GM12878 (cell line): ENCODE data around the gene SLA2. TPM values are rescaled to one million over a fixed set of nuclear protein-coding genes. Genes with fewer than 3 reads are reported as not detected.

ENCODE experiments used
- ATAC-seq: fragments of 200-7000 bp; cut with Tn5 transposase; 3 replicates; pipeline ENCODE4 v1.9.1; 2020; ENCODE audit warnings: mild to moderate bottlenecking, moderate library complexity
- BruUV-seq: library from RNA; stranded (reverse); fragments of 400-500 nt; replicated peaks from 2 replicates; lab custom pipeline; 2021; lab: Mats Ljungman, UMichigan
- CTCF ChIA-PET: fragments of 300-600 bp; sonication (Branson Sonifier 250); formaldehyde crosslinking; extraction: SDS; loops from one replicate; lab custom pipeline; 2021; ENCODE audit warnings: inconsistent platforms; lab: Yijun Ruan, JAX
- POLR2A ChIA-PET: fragments of 350-600 bp; formaldehyde crosslinking; extraction: SDS; loops from one replicate; lab custom pipeline; 2021; ENCODE audit warnings: inconsistent platforms; lab: Charles Lee
- RAD21 ChIA-PET: fragments of 300-600 bp; sonication (Branson Sonifier 250); formaldehyde crosslinking; loops from one replicate; lab custom pipeline; 2023; ENCODE audit warnings: antibody characterized with exemption; ENCODE audit not compliant: unreplicated experiment; lab: Charles Lee
- SMC1A ChIA-PET: fragments of 300-600 bp; sonication (Branson Sonifier 250); formaldehyde crosslinking; loops from one replicate; lab custom pipeline; 2023; ENCODE audit not compliant: unreplicated experiment, uncharacterized antibody; lab: Charles Lee
- DNase-seq: peaks from one replicate; pipeline ENCODE4 v3.0.0-alpha.2; 2011; ENCODE audit warnings: low read depth, low spot score
- FAIRE-seq: peaks from 3 replicates; lab custom pipeline; 2011; peaks lifted over from hg19 to GRCh38; lab: Jason Lieb, UNC
- H2AFZ ChIP-seq: 2 replicates; pipeline ENCODE4 v1.6.0; 2011; ENCODE audit warnings: low read depth, low read length, control low read depth; ENCODE audit not compliant: control insufficient read depth
- H3K27ac ChIP-seq: 2 replicates; pipeline ENCODE4 v1.5.1; 2011; ENCODE audit warnings: control low read depth; ENCODE audit not compliant: control insufficient read depth, insufficient read depth
- H3K27me3 ChIP-seq, 2 experiments: replicated peaks in 1 of 2; 2 replicates each; pipeline versions ENCODE4 v1.6.0 to v1.6.1; 2011; ENCODE audit warnings: low read length in 1 of 2; ENCODE audit not compliant: control insufficient read depth in 2 of 2, insufficient read depth in 2 of 2
- H3K36me3 ChIP-seq, 2 experiments: 2 replicates each; pipeline ENCODE4 v1.5.1; 2011; ENCODE audit warnings: low read length in 1 of 2; ENCODE audit not compliant: control insufficient read depth in 2 of 2, insufficient read depth in 2 of 2
- H3K4me1 ChIP-seq: 2 replicates; pipeline ENCODE4 v1.6.1; 2011; ENCODE audit warnings: mild to moderate bottlenecking, low read length, moderate library complexity, mixed read lengths; ENCODE audit not compliant: control insufficient read depth, insufficient read depth
- H3K4me2 ChIP-seq: 2 replicates; pipeline ENCODE4 v1.6.0; 2011; ENCODE audit warnings: control low read depth; ENCODE audit not compliant: control insufficient read depth, insufficient read depth
- H3K4me3 ChIP-seq: fragments of 200-600 bp; sonication (generic); 2 replicates; pipeline ENCODE4 v1.5.1; 2016
- H3K79me2 ChIP-seq: 2 replicates; pipeline ENCODE4 v1.6.0; 2011; ENCODE audit warnings: low read length; ENCODE audit not compliant: control insufficient read depth, insufficient read depth
- H3K9ac ChIP-seq: 2 replicates; pipeline ENCODE4 v1.8.0; 2011; ENCODE audit warnings: low read length, control low read depth, mixed read lengths; ENCODE audit not compliant: control insufficient read depth, insufficient read depth
- H3K9me3 ChIP-seq: replicated peaks from 3 replicates; pipeline ENCODE4 v1.5.1; 2011; ENCODE audit warnings: mild to moderate bottlenecking, low read length; ENCODE audit not compliant: control insufficient read depth, insufficient read depth
- H4K20me1 ChIP-seq: 2 replicates; pipeline ENCODE4 v1.6.0; 2011; ENCODE audit not compliant: control insufficient read depth, insufficient read depth
- ATF7 ChIP-seq: fragments of 450-650 bp; IDR thresholded peaks from 2 replicates; pipeline ENCODE4 v1.6.1; 2016; ENCODE audit warnings: low read depth, mild to moderate bottlenecking
- BCL11A ChIP-seq: IDR thresholded peaks from 2 replicates; pipeline ENCODE4 v1.6.1; 2011; ENCODE audit warnings: low read depth, low read length
- EED ChIP-seq: sonication (generic); IDR thresholded peaks from 2 replicates; pipeline ENCODE4 v1.6.1; 2016; ENCODE audit warnings: antibody characterized with exemption, low read depth
- FOXM1 ChIP-seq: IDR thresholded peaks from 2 replicates; pipeline ENCODE4 v1.6.1; 2012; ENCODE audit warnings: low read depth, mild to moderate bottlenecking, inconsistent platforms, low read length, moderate library complexity
- MXI1 ChIP-seq: fragments of 150-350 bp; IDR thresholded peaks from 2 replicates; pipeline ENCODE4 v1.6.1; 2011; ENCODE audit warnings: low read depth, mild to moderate bottlenecking, inconsistent platforms, low read length, improper control_type of control experiment
- NR2F1 ChIP-seq: fragments of 450-650 bp; conservative IDR thresholded peaks from 2 replicates; pipeline ENCODE4 v1.6.1; 2017; ENCODE audit warnings: mild to moderate bottlenecking
- PAX8 ChIP-seq: fragments of 450-650 bp; IDR thresholded peaks from 2 replicates; pipeline ENCODE4 v1.6.1; 2017; ENCODE audit warnings: mild to moderate bottlenecking, moderate library complexity
- POLR2A ChIP-seq: IDR thresholded peaks from 2 replicates; pipeline ENCODE4 v1.6.1; 2011; ENCODE audit warnings: low read depth, mild to moderate bottlenecking, low read length
- POLR2AphosphoS5 ChIP-seq: IDR thresholded peaks from 2 replicates; pipeline ENCODE4 v1.6.1; 2011; ENCODE audit warnings: mild to moderate bottlenecking, low read length, inconsistent platforms
- RAD51 ChIP-seq: fragments of 450-650 bp; IDR thresholded peaks from 2 replicates; pipeline ENCODE4 v1.6.1; 2016; ENCODE audit warnings: moderate library complexity, mild to moderate bottlenecking, inconsistent platforms
- RCOR1 ChIP-seq: conservative IDR thresholded peaks from 2 replicates; pipeline ENCODE4 v1.6.1; 2012; ENCODE audit warnings: low read depth, low read length, improper control_type of control experiment
- SP1 ChIP-seq: IDR thresholded peaks from one replicate; pipeline ENCODE4 v1.6.1; 2011; ENCODE audit warnings: low read depth, low read length
- SUPT20H ChIP-seq: IDR thresholded peaks from 2 replicates; pipeline ENCODE4 v1.6.1; 2011; ENCODE audit warnings: low read depth, mild to moderate bottlenecking, low read length, moderate library complexity, borderline replicate concordance; ENCODE audit not compliant: control insufficient read depth
- YY1 ChIP-seq: IDR thresholded peaks from 2 replicates; pipeline ENCODE4 v1.6.1; 2011; ENCODE audit warnings: low read depth, mild to moderate bottlenecking, low read length
- WGBS: methylation state at CpG from one replicate; pipeline ENCODE4 v1.1.6; 2016; ENCODE audit warnings: low lambda C conversion rate; ENCODE audit not compliant: insufficient replicate concordance, insufficient coverage; ENCODE audit errors: missing lambda C conversion rate; 5-methylcytosine and 5-hydroxymethylcytosine counted together
- in situ Hi-C: fragments of 300-500 bp; cut with MboI; formaldehyde crosslinking; loops from 9 replicates; pipeline ENCODE4 v1.14.3; 2018; ENCODE audit warnings: mixed read lengths
- intact Hi-C: fragments of 100-400 bp; cut with micrococcal nuclease; formaldehyde crosslinking; loops from one replicate; pipeline ENCODE4 v1.14.2; 2022; ENCODE audit not compliant: unreplicated experiment
- polyA plus RNA-seq, 11 experiments: library from polyadenylated mRNA; depleted of rRNA in 4 of 11; unstranded in 6 of 11; stranded (reverse) in 5 of 11; fragments of >200 nt; fragmentation: Nextera tagmentation in 4 of 11; fragmentation: Illumina TruSeq in 1 of 11; extraction: Ambion mirVana in 4 of 11; extraction: Trizol in 1 of 11; gene quantifications; 1 replicate in 1 of 11; 2 replicates in 10 of 11; pipeline versions ENCODE4 v1.2.1 to v1.2.3, GENCODE V29; 2011 to 2016; ENCODE audit warnings: inconsistent platforms in 2 of 11, missing spikeins in 2 of 11, low read depth in 1 of 11
- total RNA-seq, 4 experiments: library from RNA; depleted of rRNA in 3 of 4; stranded (reverse); fragments of >200 nt in 3 of 4; fragmentation: Illumina TruSeq in 1 of 4; extraction: Trizol in 1 of 4; gene quantifications; 2 replicates each; pipeline versions ENCODE4 v1.2.1 to v1.2.3, GENCODE V29; 2013 to 2021
- TF ChIP-seq, protein P1 (sequence below): fragments of 450-650 bp; IDR thresholded peaks from 2 replicates; pipeline ENCODE4 v1.6.1; 2017; ENCODE audit warnings: borderline replicate concordance
- TF ChIP-seq, protein P2 (sequence below): fragments of 450-650 bp; IDR thresholded peaks from 2 replicates; pipeline ENCODE4 v1.6.1; 2016; ENCODE audit warnings: mild to moderate bottlenecking
- TF ChIP-seq, protein P3 (sequence below): fragments of 450-650 bp; IDR thresholded peaks from 2 replicates; pipeline ENCODE4 v1.6.1; 2016; ENCODE audit warnings: mild to moderate bottlenecking

Gene SLA2
- total and polyA plus RNA-seq, 10 of the 15 experiments (the other 5 are each of a cell fraction or from before 2014, with no cell fraction given) = 0.29 to 3.3 (median 1.4) TPM

DNA sequence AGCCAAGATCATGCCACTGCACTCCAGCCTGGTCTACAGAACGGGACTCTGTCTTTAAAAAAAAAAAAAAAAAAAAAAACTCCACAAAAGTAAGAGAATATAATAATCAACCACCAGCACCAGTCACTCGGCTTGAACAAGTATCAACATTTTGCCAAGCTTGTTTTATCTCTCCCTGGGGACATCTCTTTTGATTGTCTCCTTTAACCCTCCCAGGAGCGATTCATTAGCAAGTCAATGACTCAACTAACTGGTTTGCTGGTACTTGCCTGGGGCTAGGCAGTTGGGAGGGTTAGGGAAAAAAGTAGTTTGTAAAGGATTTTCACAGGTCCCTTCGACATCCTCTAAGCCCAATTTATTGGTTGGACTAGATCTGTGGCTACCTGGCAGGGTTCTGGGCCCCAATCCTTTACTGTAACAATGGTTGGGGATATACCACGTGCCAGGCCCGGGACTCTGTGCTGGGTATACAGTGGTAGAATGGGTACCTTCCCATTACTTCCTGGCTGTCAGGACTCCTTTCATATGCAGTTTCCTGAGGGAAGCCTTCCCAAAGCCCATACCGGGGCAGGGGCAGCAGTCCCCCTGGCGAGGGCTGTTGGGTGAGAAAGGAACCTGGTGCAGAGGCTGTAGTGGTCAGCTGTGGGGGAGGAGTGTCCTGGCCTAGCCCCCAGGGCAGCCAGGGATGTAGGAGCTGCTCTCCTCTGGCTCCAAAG lies 60.4 kb downstream of the SLA2 start (continued):
- TF ChIP-seq, protein P1, sequence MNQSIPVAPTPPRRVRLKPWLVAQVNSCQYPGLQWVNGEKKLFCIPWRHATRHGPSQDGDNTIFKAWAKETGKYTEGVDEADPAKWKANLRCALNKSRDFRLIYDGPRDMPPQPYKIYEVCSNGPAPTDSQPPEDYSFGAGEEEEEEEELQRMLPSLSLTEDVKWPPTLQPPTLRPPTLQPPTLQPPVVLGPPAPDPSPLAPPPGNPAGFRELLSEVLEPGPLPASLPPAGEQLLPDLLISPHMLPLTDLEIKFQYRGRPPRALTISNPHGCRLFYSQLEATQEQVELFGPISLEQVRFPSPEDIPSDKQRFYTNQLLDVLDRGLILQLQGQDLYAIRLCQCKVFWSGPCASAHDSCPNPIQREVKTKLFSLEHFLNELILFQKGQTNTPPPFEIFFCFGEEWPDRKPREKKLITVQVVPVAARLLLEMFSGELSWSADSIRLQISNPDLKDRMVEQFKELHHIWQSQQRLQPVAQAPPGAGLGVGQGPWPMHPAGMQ = no peak
- TF ChIP-seq SUPT20H (no peak), NR2F1 (no peak), EED (no peak), MXI1 (no peak), PAX8 (no peak)
- TF ChIP-seq, protein P2, sequence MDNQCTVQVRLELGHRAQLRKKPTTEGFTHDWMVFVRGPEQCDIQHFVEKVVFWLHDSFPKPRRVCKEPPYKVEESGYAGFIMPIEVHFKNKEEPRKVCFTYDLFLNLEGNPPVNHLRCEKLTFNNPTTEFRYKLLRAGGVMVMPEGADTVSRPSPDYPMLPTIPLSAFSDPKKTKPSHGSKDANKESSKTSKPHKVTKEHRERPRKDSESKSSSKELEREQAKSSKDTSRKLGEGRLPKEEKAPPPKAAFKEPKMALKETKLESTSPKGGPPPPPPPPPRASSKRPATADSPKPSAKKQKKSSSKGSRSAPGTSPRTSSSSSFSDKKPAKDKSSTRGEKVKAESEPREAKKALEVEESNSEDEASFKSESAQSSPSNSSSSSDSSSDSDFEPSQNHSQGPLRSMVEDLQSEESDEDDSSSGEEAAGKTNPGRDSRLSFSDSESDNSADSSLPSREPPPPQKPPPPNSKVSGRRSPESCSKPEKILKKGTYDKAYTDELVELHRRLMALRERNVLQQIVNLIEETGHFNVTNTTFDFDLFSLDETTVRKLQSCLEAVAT = no peak

DNA sequence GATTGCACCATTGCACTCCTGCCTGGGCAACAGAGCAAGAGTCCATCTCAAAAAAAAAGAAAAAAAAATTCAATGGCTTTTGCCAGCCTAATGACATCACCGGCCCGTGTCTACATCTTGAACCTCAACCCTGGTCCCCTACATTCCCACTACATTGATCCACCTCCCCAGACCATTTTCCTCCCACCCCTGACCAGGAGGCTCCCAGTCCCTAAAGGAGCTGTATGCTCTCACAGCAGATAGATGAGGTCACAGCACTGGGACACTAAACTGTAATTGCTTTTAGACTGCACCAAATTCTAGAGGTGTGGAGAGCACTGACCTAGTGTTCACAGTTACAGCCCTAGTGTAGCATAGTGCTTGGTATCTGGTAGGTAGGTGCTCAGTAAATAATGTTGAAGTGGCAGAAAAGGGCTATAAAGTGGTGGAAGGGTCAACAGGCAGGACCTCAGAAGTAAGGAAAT lies 61.9 kb downstream of the SLA2 start:
- H3K79me2 ChIP-seq = peaks cover 4% of the 10 kb centered on the region
- peaks cover 5% of the 10 kb centered on the region for H3K4me1 ChIP-seq
- TF ChIP-seq ATF7 (no peak), RAD51 (no peak), POLR2AphosphoS5 (peak; percentile 30; the same call in 1 of the 2 replicates), FOXM1 (no peak), BCL11A (no peak), PAX8 (no peak), SP1 (no peak), RCOR1 (no peak), POLR2A (peak; percentile 45), YY1 (no peak)
- TF ChIP-seq, protein P3, sequence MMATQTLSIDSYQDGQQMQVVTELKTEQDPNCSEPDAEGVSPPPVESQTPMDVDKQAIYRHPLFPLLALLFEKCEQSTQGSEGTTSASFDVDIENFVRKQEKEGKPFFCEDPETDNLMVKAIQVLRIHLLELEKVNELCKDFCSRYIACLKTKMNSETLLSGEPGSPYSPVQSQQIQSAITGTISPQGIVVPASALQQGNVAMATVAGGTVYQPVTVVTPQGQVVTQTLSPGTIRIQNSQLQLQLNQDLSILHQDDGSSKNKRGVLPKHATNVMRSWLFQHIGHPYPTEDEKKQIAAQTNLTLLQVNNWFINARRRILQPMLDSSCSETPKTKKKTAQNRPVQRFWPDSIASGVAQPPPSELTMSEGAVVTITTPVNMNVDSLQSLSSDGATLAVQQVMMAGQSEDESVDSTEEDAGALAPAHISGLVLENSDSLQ = no peak
- TF ChIP-seq, protein P1 = no peak
- RAD21 ChIA-PET = interaction anchor here (2.2 kb wide), 1 partner anchor 21 kb away, joined by 7 read pairs; the partner anchor contains the start of gene RAB5IF
- H3K4me3 ChIP-seq = no peak overlapping the region
- POLR2A ChIA-PET = interaction anchor here (0.5 to 2.8 kb wide), 4 partner anchors 10 to 814 kb away, joined by 4 to 15 read pairs (median 8); partner anchors contain the start of gene RAB5IF
- CTCF ChIA-PET = interaction anchor here (0.8 to 2.0 kb wide), 2 partner anchors 12 to 20 kb away, joined by 3 to 5 read pairs; no protein-coding TSS in a partner anchor
- no TSS peak for BruUV-seq
- intact Hi-C loops (no loop called here), in situ Hi-C loops (no loop called here)
- WGBS = 100% methylated on average over 2 of the region's 2 CpGs
- no peak overlapping the region for H3K4me2 ChIP-seq
- H3K36me3 ChIP-seq = peaks cover 20 to 28% of the 10 kb centered on the region in 2 experiments; a peak in 3 of 4 replicates
- no peak for ATAC-seq
- no peak for FAIRE-seq
- no peaks in the 10 kb centered on the region for H4K20me1 ChIP-seq
- no peak overlapping the region for H2AFZ ChIP-seq
- SMC1A ChIA-PET = interaction anchor here (1.2 to 3.0 kb wide), 3 partner anchors 10 to 21 kb away, joined by 3 to 12 read pairs (median 7); partner anchors contain the start of genes RAB5IF and TGIF2
- no peaks in the 10 kb centered on the region for H3K27me3 ChIP-seq
- no peak overlapping the region for H3K27ac ChIP-seq
- H3K9me3 ChIP-seq = no peaks in the 10 kb centered on the region; the same call in 2 of the 3 replicates
- no peak overlapping the region for H3K9ac ChIP-seq
- no peak for DNase-seq
